GM23338 (cell line): ENCODE measurements around the gene CACNB4. TPM values are rescaled to one million over a fixed set of nuclear protein-coding genes. Genes with fewer than 3 reads are reported as not detected.
A peak's percentile ranks its signal among the peaks of the same experiment; 100 is the strongest.

Experiments used
- ATAC-seq: fragments of 200-7000 bp; cut with Tn5 transposase; 3 replicates; pipeline ENCODE4 v1.9.1; 2020
- DNase-seq: peaks from one replicate; pipeline ENCODE4 v3.0.0-alpha.2; 2015; ENCODE audit warnings: low spot score
- H2AFZ ChIP-seq: fragments of 200-600 bp; sonication (generic); 2 replicates; pipeline ENCODE4 v1.8.0; 2016; ENCODE audit warnings: antibody characterized with exemption, mild to moderate bottlenecking, moderate library complexity
- H3F3A ChIP-seq: fragments of 200-600 bp; sonication (generic); replicated peaks from 2 replicates; pipeline ENCODE4 v1.8.0; 2017; ENCODE audit warnings: antibody characterized with exemption, mixed run types, low read depth
- H3K27ac ChIP-seq: fragments of 200-600 bp; sonication (generic); 2 replicates; pipeline ENCODE4 v1.6.1; 2016; ENCODE audit warnings: low read depth
- H3K27me3 ChIP-seq: fragments of 200-600 bp; sonication (generic); 2 replicates; pipeline ENCODE4 v1.8.0; 2016; ENCODE audit warnings: mild to moderate bottlenecking, mixed run types, moderate library complexity; ENCODE audit not compliant: insufficient read depth
- H3K36me3 ChIP-seq: fragments of 200-600 bp; sonication (generic); 2 replicates; pipeline ENCODE4 v1.8.0; 2016; ENCODE audit warnings: mild to moderate bottlenecking; ENCODE audit not compliant: insufficient read depth
- H3K4me1 ChIP-seq: fragments of 200-600 bp; sonication (generic); 2 replicates; pipeline ENCODE4 v1.8.0; 2016; ENCODE audit warnings: mild to moderate bottlenecking, moderate library complexity; ENCODE audit not compliant: insufficient read depth
- H3K4me2 ChIP-seq: fragments of 200-600 bp; sonication (generic); 2 replicates; pipeline ENCODE4 v1.7.1; 2017; ENCODE audit warnings: mixed run types
- H3K4me3 ChIP-seq: fragments of 200-600 bp; sonication (generic); 2 replicates; pipeline ENCODE4 v1.6.1; 2016; ENCODE audit warnings: mixed run types
- H3K79me2 ChIP-seq: fragments of 200-600 bp; sonication (generic); replicated peaks from 2 replicates; pipeline ENCODE4 v1.8.0; 2017; ENCODE audit warnings: mild to moderate bottlenecking; ENCODE audit not compliant: insufficient read depth
- H3K9me2 ChIP-seq: fragments of 200-600 bp; sonication (generic); 2 replicates; pipeline ENCODE4 v1.8.0; 2017; ENCODE audit not compliant: insufficient read depth
- H4K20me1 ChIP-seq: fragments of 200-600 bp; sonication (generic); replicated peaks from 2 replicates; pipeline ENCODE4 v1.8.0; 2017; ENCODE audit warnings: mild to moderate bottlenecking; ENCODE audit not compliant: insufficient read depth
- H3K27ac Mint-ChIP-seq: 2 replicates; pipeline ENCODE4 v1.8.0; 2020; ENCODE audit warnings: inconsistent platforms, mild to moderate bottlenecking, moderate library complexity, mixed read lengths
- H3K27me3 Mint-ChIP-seq: 3 replicates; pipeline ENCODE4 v1.8.0; 2022; ENCODE audit warnings: low read depth, mild to moderate bottlenecking, moderate library complexity, mixed read lengths, inconsistent platforms; ENCODE audit not compliant: insufficient read depth, poor library complexity
- H3K36me3 Mint-ChIP-seq: 3 replicates; pipeline ENCODE4 v1.8.0; 2021; ENCODE audit warnings: low read depth, mild to moderate bottlenecking, inconsistent platforms, moderate library complexity, mixed read lengths
- H3K4me1 Mint-ChIP-seq: 3 replicates; pipeline ENCODE4 v1.8.0; 2020; ENCODE audit warnings: mild to moderate bottlenecking, inconsistent platforms, mixed read lengths
- H3K4me3 Mint-ChIP-seq: 3 replicates; pipeline ENCODE4 v1.8.0; 2021; ENCODE audit warnings: moderate library complexity, mild to moderate bottlenecking, inconsistent platforms, mixed read lengths
- H3K9me3 Mint-ChIP-seq: 3 replicates; pipeline ENCODE4 v1.8.0; 2020; ENCODE audit warnings: moderate library complexity, mild to moderate bottlenecking, inconsistent platforms, mixed read lengths
- CREB1 ChIP-seq: fragments of 250-450 bp; sonication (Bioruptor Pico); IDR thresholded peaks from 2 replicates; pipeline ENCODE4 v1.5.0; 2020; ENCODE audit warnings: low read depth, mild to moderate bottlenecking, moderate library complexity
- CTCF ChIP-seq, 2 experiments: fragments of 200-600 bp in 1 of 2; sonication (generic) in 1 of 2; conservative IDR thresholded peaks; 2 replicates each; pipeline versions ENCODE4 v1.5.1 to v1.6.1; 2016 to 2017; ENCODE audit warnings: antibody characterized with exemption in 2 of 2, low read depth in 2 of 2, mild to moderate bottlenecking in 2 of 2, moderate library complexity in 1 of 2
- ETS1 ChIP-seq: IDR thresholded peaks from 2 replicates; pipeline ENCODE4 v1.6.1; 2016; ENCODE audit warnings: antibody characterized with exemption
- EZH2phosphoT487 ChIP-seq: fragments of 200-600 bp; sonication (generic); IDR thresholded peaks from one replicate; pipeline ENCODE4 v1.8.1; 2018; ENCODE audit warnings: antibody characterized with exemption; ENCODE audit not compliant: unreplicated experiment
- POLR2AphosphoS5 ChIP-seq: IDR thresholded peaks from 2 replicates; pipeline ENCODE4 v1.6.1; 2016; ENCODE audit warnings: antibody characterized with exemption, low read depth
- REST ChIP-seq: IDR thresholded peaks from one replicate; pipeline ENCODE4 v1.6.1; 2018; ENCODE audit warnings: antibody characterized with exemption; ENCODE audit not compliant: unreplicated experiment
- STAT1 ChIP-seq: IDR thresholded peaks from one replicate; pipeline ENCODE4 v1.6.1; 2016; ENCODE audit warnings: antibody characterized with exemption; ENCODE audit not compliant: unreplicated experiment
- ZNF331 ChIP-seq: fragments of 250-450 bp; sonication (Bioruptor Pico); IDR thresholded peaks from 2 replicates; pipeline ENCODE4 v1.5.0; 2020; ENCODE audit warnings: low read depth, mild to moderate bottlenecking, moderate library complexity
- ZNF462 ChIP-seq: fragments of 250-450 bp; sonication (Bioruptor Pico); IDR thresholded peaks from 2 replicates; pipeline ENCODE4 v1.5.0; 2020; ENCODE audit warnings: mild to moderate bottlenecking, moderate library complexity
- polyA plus RNA-seq: library from polyadenylated mRNA; unstranded; fragments of >200 nt; fragmentation: Nextera tagmentation; extraction: Ambion mirVana; gene quantifications from 2 replicates; pipeline ENCODE4 v1.2.1, GENCODE V29; 2016
- total RNA-seq: library from RNA; depleted of rRNA; stranded (reverse); fragments of >200 nt; shearing (Covaris generic); gene quantifications from 2 replicates; pipeline ENCODE4 v1.2.3, GENCODE V29; 2014

CACNB4 gene
- total and polyA plus RNA-seq, 2 experiments from 2014 or later = 4.0 to 9.8 TPM

- Mint-ChIP-seq H3K27me3 (no peaks in the 10 kb centered on the region), H3K4me1 (peaks cover 18% of the 10 kb centered on the region), H3K27ac (no peak overlapping the region), H3K9me3 (no peaks in the 10 kb centered on the region), H3K36me3 (peaks cover 13% of the 10 kb centered on the region; the same call in 2 of the 3 replicates), H3K4me3 (no peak overlapping the region)
- Histone ChIP-seq H3K36me3 (peaks cover 3% of the 10 kb centered on the region; the same call in 1 of the 2 replicates), H3F3A (no peaks in the 10 kb centered on the region), H3K4me3 (no peak overlapping the region), H3K4me1 (peaks cover 17% of the 10 kb centered on the region), H3K4me2 (no peak overlapping the region), H4K20me1 (peaks cover 3% of the 10 kb centered on the region; the same call in 1 of the 2 replicates), H2AFZ (no peak overlapping the region), H3K79me2 (no peaks in the 10 kb centered on the region), H3K9me2 (no peaks in the 10 kb centered on the region), H3K27ac (no peak overlapping the region), H3K27me3 (no peaks in the 10 kb centered on the region)
- TF ChIP-seq REST = no peak
- TF ChIP-seq POLR2AphosphoS5 = no peak
- no peak for TF ChIP-seq EZH2phosphoT487
- no peak for TF ChIP-seq ZNF331
- TF ChIP-seq STAT1 = no peak
- TF ChIP-seq CREB1 (CRISPR knock-in tag) = no peak
- TF ChIP-seq ETS1 = no peak
- DNase-seq = no peak
- ATAC-seq = no peak
Measured at GRCh38 chr2:151799886-151800292, 299.0 kb downstream of the CACNB4 start.

GRCh38 chr2:151796774-151797173, 302.1 kb downstream of the CACNB4 start:
- DNase-seq (no peak), ATAC-seq (no peak)
- H3K4me1 Mint-ChIP-seq = peaks cover 18% of the 10 kb centered on the region
- Histone ChIP-seq H3K27ac (peak overlapping the region; percentile 7; the same call in 1 of the 2 replicates), H3K9me2 (no peaks in the 10 kb centered on the region), H4K20me1 (peaks cover 3% of the 10 kb centered on the region; the same call in 1 of the 2 replicates), H3F3A (no peaks in the 10 kb centered on the region), H3K79me2 (no peaks in the 10 kb centered on the region), H2AFZ (no peak overlapping the region), H3K4me3 (no peak overlapping the region), H3K4me2 (0 out of 2 replicates have a peak overlapping the region, but pooled peaks have one; percentile 5), H3K36me3 (no peaks in the 10 kb centered on the region; the same call in 1 of the 2 replicates), H3K27me3 (no peaks in the 10 kb centered on the region), H3K4me1 (peaks cover 17% of the 10 kb centered on the region)
- peaks cover 2% of the 10 kb centered on the region; the same call in 2 of the 3 replicates for H3K36me3 Mint-ChIP-seq
- no peaks in the 10 kb centered on the region for H3K27me3 Mint-ChIP-seq
- 0 out of 2 replicates have a peak overlapping the region, but pooled peaks have one; percentile 21 for H3K27ac Mint-ChIP-seq
- H3K9me3 Mint-ChIP-seq = no peaks in the 10 kb centered on the region; the same call in 2 of the 3 replicates
- no peak overlapping the region for H3K4me3 Mint-ChIP-seq
- TF ChIP-seq CTCF (conservative IDR thresholded peaks at IDR 0.05; ENCODE audit: low read depth in 2 of 2) = no peak
- TF ChIP-seq ZNF462 (CRISPR knock-in tag) = no peak
- no peak for TF ChIP-seq ZNF331
